GM10248 (cell line): ENCODE measurements around the gene C1S.
"Not testable (repeated sequence)": the region's sequence is repeated elsewhere in the genome, so short reads cannot be mapped to it uniquely, and the experiment has no call there.

ENCODE experiments used
- CTCF ChIA-PET: fragments of 300-600 bp; sonication (Branson Sonifier 250); formaldehyde crosslinking; extraction: SDS; loops from one replicate; lab custom pipeline; 2021; ENCODE audit warnings: antibody characterized with exemption; lab: Yijun Ruan, JAX
- POLR2A ChIA-PET: fragments of 350-650 bp; sonication (Branson Sonifier 250); formaldehyde crosslinking; extraction: SDS; loops from one replicate; lab custom pipeline; 2020; ENCODE audit warnings: antibody characterized with exemption; lab: Yijun Ruan, JAX
- DNase-seq: peaks from one replicate; pipeline ENCODE4 v3.0.0; 2012; ENCODE audit errors: extremely low spot score
- CTCF ChIP-seq: IDR thresholded peaks from 2 replicates; pipeline ENCODE4 v1.5.1; 2012; ENCODE audit warnings: mild to moderate bottlenecking, low read depth; ENCODE audit errors: extremely low read depth, missing control alignments, control extremely low read depth

The C1S gene

GRCh38 chr12:7042842-7043241 lies 17.7 kb upstream of the C1S start:
- ChIA-PET POLR2A (no interaction called here), CTCF (interaction anchor here (1.1 kb wide), 1 partner anchor 25 kb away, joined by 4 read pairs; the partner anchor contains the start of gene LPCAT3)
- DNase-seq: no peak
- TF ChIP-seq CTCF: peak; percentile 15

GRCh38 chr12:7045913-7046312 lies 14.6 kb upstream of the C1S start:
- ChIA-PET CTCF (no interaction called here), POLR2A (no interaction called here)
- DNase-seq: no peak
- TF ChIP-seq CTCF: no peak

- ChIA-PET CTCF (no interaction called here), POLR2A (no interaction called here)
These were observed 14.0 kb upstream of the C1S start for GRCh38 chr12:7046383-7047105.

GRCh38 chr12:7047306-7047705 lies 13.2 kb upstream of the C1S start:
- no peak for TF ChIP-seq CTCF
- no peak for DNase-seq
- POLR2A ChIA-PET: no interaction called here
- CTCF ChIA-PET: interaction anchor here (2.1 kb wide), 1 partner anchor 10 kb away, joined by 6 read pairs; no protein-coding TSS in a partner anchor

More at GRCh38 chr12:7046383-7047105, 14.0 kb upstream of the C1S start:
- no peak for DNase-seq
- TF ChIP-seq CTCF: no peak

- POLR2A ChIA-PET, DNase-seq: not testable (repeated sequence)
- CTCF ChIA-PET: interaction anchor here (1.4 to 2.0 kb wide), 2 partner anchors 31 to 59 kb away, joined by 5 to 6 read pairs; partner anchors contain the start of genes C1RL and LPCAT3
These were observed 11.0 kb upstream of the C1S start for GRCh38 chr12:7049445-7049951.

- CTCF ChIA-PET: interaction anchor here (1.2 to 2.0 kb wide), 3 partner anchors 19 to 59 kb away, joined by 3 to 6 read pairs (median 5); partner anchors contain the start of genes C1RL and LPCAT3
- POLR2A ChIA-PET, DNase-seq: not testable (repeated sequence)
These were observed 10.5 kb upstream of the C1S start for GRCh38 chr12:7049973-7050372.

GRCh38 chr12:7054925-7055324 lies 5.6 kb upstream of the C1S start:
- ChIA-PET POLR2A (no interaction called here), CTCF (interaction anchor here (0.9 to 1.6 kb wide), 2 partner anchors 12 to 17 kb away, joined by 3 to 4 read pairs; no protein-coding TSS in a partner anchor)
- DNase-seq: no peak
- TF ChIP-seq CTCF: no peak

- DNase-seq, POLR2A ChIA-PET: not testable (repeated sequence)
- CTCF ChIA-PET: interaction anchor here (0.8 to 1.6 kb wide), 4 partner anchors 11 to 37 kb away, joined by 3 to 4 read pairs (median 3); no protein-coding TSS in a partner anchor
These were observed 4.8 kb upstream of the C1S start for GRCh38 chr12:7055736-7056135.
